Endometrium (tissue), 2 donors: Measurements from ENCODE around the gene RAB44.

ENCODE experiments used
- FAIRE-seq: peaks from 2 replicates; lab custom pipeline; 2012; peaks lifted over from hg19 to GRCh38; lab: Jason Lieb, UNC
- donor health status: control.
- donor health status: control.

Gene RAB44

GRCh38 chr6:36753671-36754405 lies 56.2 kb downstream of the RAB44 start:
- FAIRE-seq, result no peak

GRCh38 chr6:36754582-36755434 lies 57.2 kb downstream of the RAB44 start:
- no peak for FAIRE-seq

GRCh38 chr6:36755435-36756348 lies 58.1 kb downstream of the RAB44 start:
- no peak for FAIRE-seq

- FAIRE-seq, result no peak
These were observed 59.2 kb downstream of the RAB44 start for GRCh38 chr6:36756786-36757185.

GRCh38 chr6:36757206-36757605 lies 59.6 kb downstream of the RAB44 start:
- no peak for FAIRE-seq

- no peak for FAIRE-seq
These were observed 60.4 kb downstream of the RAB44 start for GRCh38 chr6:36757943-36758508.

GRCh38 chr6:36758516-36759147 lies 61.0 kb downstream of the RAB44 start:
- FAIRE-seq, result no peak

GRCh38 chr6:36759148-36759759 lies 61.6 kb downstream of the RAB44 start:
- no peak for FAIRE-seq

- FAIRE-seq, result no peak
These were observed 63.2 kb downstream of the RAB44 start for GRCh38 chr6:36760685-36761435.

GRCh38 chr6:36762123-36762522 lies 64.5 kb downstream of the RAB44 start:
- FAIRE-seq, result no peak

- no peak for FAIRE-seq
These were observed 67.6 kb downstream of the RAB44 start for GRCh38 chr6:36765190-36765589.

- no peak for FAIRE-seq
These were observed 68.2 kb downstream of the RAB44 start for GRCh38 chr6:36765594-36766398.

- no peak for FAIRE-seq
These were observed 68.8 kb downstream of the RAB44 start for GRCh38 chr6:36766399-36766945.

GRCh38 chr6:36769183-36769675 lies 71.6 kb downstream of the RAB44 start:
- FAIRE-seq, result no peak

- FAIRE-seq, result no peak
These were observed 72.3 kb downstream of the RAB44 start for GRCh38 chr6:36769676-36770499.

GRCh38 chr6:36771145-36771544 lies 73.5 kb downstream of the RAB44 start:
- no peak for FAIRE-seq

GRCh38 chr6:36772397-36772796 lies 74.8 kb downstream of the RAB44 start:
- FAIRE-seq, result no peak

- no peak for FAIRE-seq
These were observed 76.7 kb downstream of the RAB44 start for GRCh38 chr6:36774331-36774730.
